IMR-90 (cell line): ENCODE data around the gene HNRNPM. TPM values are rescaled to one million over a fixed set of nuclear protein-coding genes. Genes with fewer than 3 reads are reported as not detected.

Experiments used
- ATAC-seq: fragments of 200-7000 bp; cut with Tn5 transposase; 2 replicates; pipeline ENCODE4 v1.9.1; 2020; ENCODE audit warnings: low read depth, mild to moderate bottlenecking, moderate library complexity
- BruUV-seq: library from RNA; stranded (reverse); fragments of 400-500 nt; replicated peaks from 2 replicates; lab custom pipeline; 2021; lab: Mats Ljungman, UMichigan
- CTCF ChIA-PET: fragments of 300-600 bp; formaldehyde crosslinking; extraction: SDS; loops from one replicate; lab custom pipeline; 2021; ENCODE audit warnings: antibody characterized with exemption; lab: Yijun Ruan, JAX
- POLR2A ChIA-PET: fragments of 300-600 bp; sonication (Branson Sonifier 250); formaldehyde crosslinking; loops from one replicate; lab custom pipeline; 2022; ENCODE audit warnings: antibody characterized with exemption; ENCODE audit not compliant: unreplicated experiment; lab: Charles Lee
- DNase-seq: peaks from one replicate; pipeline ENCODE4 v3.0.0; 2013
- H2AFZ ChIP-seq: replicated peaks from 2 replicates; pipeline ENCODE3; 2013; ENCODE audit warnings: low read length, mild to moderate bottlenecking; ENCODE audit not compliant: poor library complexity
- H2AK5ac ChIP-seq: 2 replicates; pipeline ENCODE4 v1.6.1; 2013; ENCODE audit warnings: low read depth, low read length, inconsistent platforms
- H2AK9ac ChIP-seq: replicated peaks from 2 replicates; pipeline ENCODE3; 2013; ENCODE audit warnings: mild to moderate bottlenecking, low read depth, low read length, moderate library complexity; ENCODE audit not compliant: poor library complexity
- H2BK120ac ChIP-seq: 2 replicates; pipeline ENCODE4 v1.6.1; 2013; ENCODE audit warnings: low read depth, low read length, inconsistent platforms
- H2BK15ac ChIP-seq: 3 replicates; pipeline ENCODE4 v1.6.1; 2013; ENCODE audit warnings: low read depth, low read length, inconsistent platforms
- H2BK20ac ChIP-seq: 2 replicates; pipeline ENCODE4 v1.6.1; 2013; ENCODE audit warnings: low read depth, mild to moderate bottlenecking, inconsistent platforms, low read length, moderate library complexity
- H2BK5ac ChIP-seq: 2 replicates; pipeline ENCODE4 v1.6.1; 2013; ENCODE audit warnings: mild to moderate bottlenecking, low read depth, low read length, inconsistent platforms; ENCODE audit not compliant: poor library complexity, severe bottlenecking
- H3K14ac ChIP-seq: replicated peaks from 2 replicates; pipeline ENCODE4 v1.6.1; 2013; ENCODE audit warnings: low read depth, low read length, inconsistent platforms
- H3K18ac ChIP-seq: 2 replicates; pipeline ENCODE4 v1.6.1; 2013; ENCODE audit warnings: low read depth, low read length, control low read depth
- H3K23ac ChIP-seq: 2 replicates; pipeline ENCODE4 v1.6.1; 2013; ENCODE audit warnings: low read depth, low read length, inconsistent platforms
- H3K27ac ChIP-seq: 2 replicates; pipeline ENCODE4 v1.5.1; 2013; ENCODE audit warnings: mild to moderate bottlenecking, control low read depth, low read length; ENCODE audit not compliant: insufficient read depth
- H3K27me3 ChIP-seq: 2 replicates; pipeline ENCODE4 v1.6.1; 2013; ENCODE audit warnings: low read length; ENCODE audit not compliant: control insufficient read depth, insufficient read depth
- H3K36me3 ChIP-seq: 2 replicates; pipeline ENCODE4 v1.6.1; 2013; ENCODE audit warnings: low read length, mixed read lengths; ENCODE audit not compliant: control insufficient read depth, insufficient read depth
- H3K4ac ChIP-seq: 2 replicates; pipeline ENCODE4 v1.6.1; 2013; ENCODE audit warnings: low read depth, low read length, inconsistent platforms
- H3K4me1 ChIP-seq: 2 replicates; pipeline ENCODE4 v1.6.1; 2013; ENCODE audit warnings: low read length, mixed read lengths; ENCODE audit not compliant: control insufficient read depth, insufficient read depth
- H3K4me2 ChIP-seq: 2 replicates; pipeline ENCODE4 v1.6.1; 2013; ENCODE audit warnings: low read depth, mild to moderate bottlenecking, control low read depth, low read length, moderate library complexity
- H3K4me3 ChIP-seq: 2 replicates; pipeline ENCODE4 v1.5.1; 2013; ENCODE audit warnings: low read depth, mild to moderate bottlenecking, control low read depth, low read length, moderate library complexity; ENCODE audit not compliant: insufficient read depth
- H3K56ac ChIP-seq: 2 replicates; pipeline ENCODE4 v1.6.1; 2013; ENCODE audit warnings: low read length, inconsistent platforms; ENCODE audit not compliant: insufficient read depth; ENCODE audit errors: extremely low read depth
- H3K79me1 ChIP-seq, 2 experiments: 2 replicates each; pipeline ENCODE4 v1.6.1; 2013; ENCODE audit warnings: low read length in 2 of 2, inconsistent platforms in 1 of 2, low read depth in 1 of 2
- H3K9ac ChIP-seq: 2 replicates; pipeline ENCODE4 v1.6.1; 2013; ENCODE audit warnings: low read depth, low read length, control low read depth
- H3K9me1 ChIP-seq: 2 replicates; pipeline ENCODE4 v1.6.1; 2013; ENCODE audit warnings: low read length, inconsistent platforms; ENCODE audit not compliant: insufficient read depth
- H3K9me3 ChIP-seq: 2 replicates; pipeline ENCODE4 v1.6.1; 2013; ENCODE audit warnings: low read length; ENCODE audit not compliant: control insufficient read depth, insufficient read depth
- H4K20me1 ChIP-seq: 2 replicates; pipeline ENCODE4 v1.6.1; 2013; ENCODE audit warnings: low read length, inconsistent platforms; ENCODE audit not compliant: insufficient read depth
- H4K5ac ChIP-seq: 2 replicates; pipeline ENCODE4 v1.6.1; 2013; ENCODE audit warnings: mild to moderate bottlenecking, low read depth, low read length, control low read depth
- H4K8ac ChIP-seq, 2 experiments: 2 replicates each; pipeline ENCODE4 v1.6.1; 2013; ENCODE audit warnings: low read depth in 2 of 2, low read length in 2 of 2, control low read depth in 1 of 2, inconsistent platforms in 1 of 2
- H4K91ac ChIP-seq: 2 replicates; pipeline ENCODE4 v1.6.1; 2013; ENCODE audit warnings: low read depth, low read length, inconsistent platforms; ENCODE audit not compliant: insufficient read depth
- BHLHE40 ChIP-seq: fragments of 150-350 bp; IDR thresholded peaks from 2 replicates; pipeline ENCODE4 v1.6.1; 2016; ENCODE audit warnings: mild to moderate bottlenecking, low read depth, low read length
- CEBPB ChIP-seq: IDR thresholded peaks from 2 replicates; pipeline ENCODE4 v1.6.1; 2012; ENCODE audit warnings: low read depth, low read length, improper control_type of control experiment
- CHD1 ChIP-seq: IDR thresholded peaks from 2 replicates; pipeline ENCODE4 v1.6.1; 2012; ENCODE audit warnings: low read depth, low read length, improper control_type of control experiment
- CTCF ChIP-seq: conservative IDR thresholded peaks from 2 replicates; pipeline ENCODE4 v1.5.1; 2012; ENCODE audit warnings: mild to moderate bottlenecking, low read depth, low read length, improper control_type of control experiment
- ELK1 ChIP-seq: fragments of 150-350 bp; IDR thresholded peaks from 2 replicates; pipeline ENCODE4 v1.6.1; 2016; ENCODE audit warnings: low read depth, mild to moderate bottlenecking, low read length, moderate library complexity, borderline replicate concordance
- FOS ChIP-seq: fragments of 150-350 bp; IDR thresholded peaks from 2 replicates; pipeline ENCODE4 v1.6.1; 2016; ENCODE audit warnings: low read depth, low read length
- MAFK ChIP-seq: IDR thresholded peaks from 2 replicates; pipeline ENCODE4 v1.6.1; 2012; ENCODE audit warnings: low read depth, low read length, improper control_type of control experiment
- MAZ ChIP-seq: IDR thresholded peaks from 2 replicates; pipeline ENCODE4 v1.6.1; 2012; ENCODE audit warnings: low read depth, mild to moderate bottlenecking, low read length, improper control_type of control experiment, moderate library complexity, borderline replicate concordance
- MXI1 ChIP-seq: IDR thresholded peaks from 2 replicates; pipeline ENCODE4 v1.6.1; 2012; ENCODE audit warnings: low read depth, mild to moderate bottlenecking, low read length, moderate library complexity, borderline replicate concordance
- NFE2L2 ChIP-seq: fragments of 150-350 bp; IDR thresholded peaks from 2 replicates; pipeline ENCODE4 v1.6.1; 2016; ENCODE audit warnings: low read depth, mild to moderate bottlenecking, low read length
- POLR2A ChIP-seq: IDR thresholded peaks from 2 replicates; pipeline ENCODE4 v1.6.1; 2012; ENCODE audit warnings: mild to moderate bottlenecking, low read depth, low read length
- RAD21 ChIP-seq: IDR thresholded peaks from 2 replicates; pipeline ENCODE4 v1.6.1; 2012; ENCODE audit warnings: low read length, improper control_type of control experiment
- RCOR1 ChIP-seq: IDR thresholded peaks from 2 replicates; pipeline ENCODE4 v1.6.1; 2012; ENCODE audit warnings: mild to moderate bottlenecking, low read length, improper control_type of control experiment; ENCODE audit not compliant: insufficient replicate concordance
- RFX5 ChIP-seq: IDR thresholded peaks from 2 replicates; pipeline ENCODE4 v1.8.0; 2012; ENCODE audit warnings: low read depth, mild to moderate bottlenecking, low read length, moderate library complexity
- SMC3 ChIP-seq: fragments of 150-350 bp; IDR thresholded peaks from 2 replicates; pipeline ENCODE4 v1.6.1; 2016; ENCODE audit warnings: low read depth, mild to moderate bottlenecking, antibody characterized with exemption, low read length, moderate library complexity
- USF2 ChIP-seq: fragments of 150-350 bp; IDR thresholded peaks from 2 replicates; pipeline ENCODE4 v1.6.1; 2017; ENCODE audit warnings: mild to moderate bottlenecking, antibody characterized with exemption, low read length, low read depth
- WGBS, 2 experiments: methylation state at CpG; one replicate each; pipeline versions ENCODE4 v1.1.5 to v1.1.7; 2013; ENCODE audit warnings: missing lambda C conversion rate in 2 of 2; ENCODE audit not compliant: insufficient read length in 1 of 2; ENCODE audit errors: extremely low coverage in 2 of 2; 5-methylcytosine and 5-hydroxymethylcytosine counted together
- dilution Hi-C: fragments of 300-500 bp; cut with HindIII; formaldehyde crosslinking; loops from one replicate; pipeline ENCODE4 v1.14.3; 2018; ENCODE audit warnings: low sequenced_read_pairs; ENCODE audit not compliant: unreplicated experiment
- in situ Hi-C: fragments of 300-500 bp; cut with MboI; formaldehyde crosslinking; loops from 3 replicates; pipeline ENCODE4 v1.14.3; 2019; ENCODE audit warnings: low sequenced_read_pairs, inconsistent platforms, mixed read lengths
- intact Hi-C: fragments of 100-400 bp; cut with micrococcal nuclease; formaldehyde crosslinking; loops from 2 replicates; pipeline ENCODE4 v1.10.0; 2022
- polyA plus RNA-seq, 3 experiments: library from polyadenylated mRNA; depleted of rRNA; stranded (reverse); fragments of >200 nt; gene quantifications; 2 replicates each; pipeline ENCODE4 v1.2.3, GENCODE V29; 2012; ENCODE audit warnings: low replicate concordance in 1 of 3
- total RNA-seq: library from RNA; depleted of rRNA; stranded (reverse); fragments of >200 nt; gene quantifications from 2 replicates; pipeline ENCODE4 v1.2.3, GENCODE V29; 2012

HNRNPM gene
- total and polyA plus RNA-seq, 2 of the 4 experiments (the other 2 are of a cell fraction): 75.6 to 197 TPM

- Histone ChIP-seq H3K4me1 (peaks cover 11% of the 10 kb centered on the region), H3K79me1 (peaks cover 40 to 71% of the 10 kb centered on the region in 2 experiments), H3K4me3 (no peak overlapping the region), H2AK5ac (0 out of 2 replicates have a peak overlapping the region, but pooled peaks have one; percentile 69), H3K14ac (no peak overlapping the region), H3K56ac (no peak overlapping the region), H3K9me3 (no peaks in the 10 kb centered on the region), H4K20me1 (peaks cover 71% of the 10 kb centered on the region), H2AK9ac (no peak overlapping the region), H2BK120ac (no peak overlapping the region), H4K91ac (no peak overlapping the region), H3K4ac (no peak overlapping the region), H2BK20ac (no peak overlapping the region), H3K27ac (no peak overlapping the region), H3K9me1 (peaks cover 27% of the 10 kb centered on the region), H2AFZ (no peak overlapping the region), H2BK15ac (no peak overlapping the region), H4K8ac (no peak overlapping the region), H3K36me3 (peaks cover 16% of the 10 kb centered on the region), H3K27me3 (no peaks in the 10 kb centered on the region), H3K23ac (no peak overlapping the region), H3K4me2 (no peak overlapping the region), H3K18ac (no peak overlapping the region), H4K5ac (no peak overlapping the region), H2BK5ac (no peak overlapping the region), H3K9ac (no peak overlapping the region)
- POLR2A ChIA-PET: no interaction called here
- CTCF ChIA-PET: no interaction called here
- intact Hi-C loops (no loop called here), dilution Hi-C loops (no loop called here), in situ Hi-C loops (loop anchor here (5.0 kb wide), 1 partner anchor 41 kb away; no protein-coding TSS in a partner anchor)
- TF ChIP-seq CHD1: no peak
- TF ChIP-seq ELK1: no peak
- TF ChIP-seq MXI1: no peak
- TF ChIP-seq MAZ: no peak
- no peak for TF ChIP-seq CTCF
- TF ChIP-seq MAFK: no peak
- no peak for TF ChIP-seq CEBPB
- no peak for TF ChIP-seq POLR2A
- no peak for TF ChIP-seq RFX5
- TF ChIP-seq RAD21: no peak
- no peak for TF ChIP-seq BHLHE40
- TF ChIP-seq NFE2L2: no peak
- no peak for TF ChIP-seq RCOR1
- no peak for TF ChIP-seq SMC3
- no peak for TF ChIP-seq USF2
- TF ChIP-seq FOS: no peak
- ATAC-seq (no peak), DNase-seq (no peak)
- BruUV-seq: no TSS peak
- WGBS, 2 experiments: 70% methylated on average over 2 of the region's 10 CpGs; no CpG with 5 or more reads in 1 of the 2 experiments
These were observed 46.9 kb upstream of the HNRNPM start for GRCh38 chr19:8397746-8398310.
